COR-L47 (cell line): ENCODE data around the gene ESR2.

Experiments
- DNase-seq: peaks from one replicate; lab custom pipeline; 2025; lab: John Stamatoyannopoulos, UW

ESR2 gene

GRCh38 chr14:64266239-64266638, 27.9 kb downstream of the ESR2 start:
- DNase-seq = no peak

DNA sequence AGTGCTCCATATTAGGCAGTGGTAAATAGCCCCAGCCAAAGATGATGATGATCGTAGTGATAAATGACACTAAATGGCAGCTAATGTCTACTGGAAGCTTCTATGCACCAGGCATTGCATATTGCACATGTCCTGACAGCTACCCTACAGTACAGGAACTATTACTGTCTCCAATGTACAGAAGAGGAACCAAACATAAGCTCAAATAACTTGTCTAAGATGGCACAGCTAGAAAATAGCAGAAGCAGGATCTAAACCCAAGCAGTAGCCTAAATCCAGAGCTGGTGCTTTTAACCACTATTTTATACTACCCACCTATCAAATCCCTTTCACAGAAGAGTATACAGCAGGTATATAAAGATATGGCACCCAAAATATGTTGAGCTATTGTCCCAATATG, 28.9 kb downstream of the ESR2 start:
- no peak for DNase-seq

- no peak for DNase-seq
These were observed 33.8 kb downstream of the ESR2 start for GRCh38 chr14:64260418-64260817.

DNA sequence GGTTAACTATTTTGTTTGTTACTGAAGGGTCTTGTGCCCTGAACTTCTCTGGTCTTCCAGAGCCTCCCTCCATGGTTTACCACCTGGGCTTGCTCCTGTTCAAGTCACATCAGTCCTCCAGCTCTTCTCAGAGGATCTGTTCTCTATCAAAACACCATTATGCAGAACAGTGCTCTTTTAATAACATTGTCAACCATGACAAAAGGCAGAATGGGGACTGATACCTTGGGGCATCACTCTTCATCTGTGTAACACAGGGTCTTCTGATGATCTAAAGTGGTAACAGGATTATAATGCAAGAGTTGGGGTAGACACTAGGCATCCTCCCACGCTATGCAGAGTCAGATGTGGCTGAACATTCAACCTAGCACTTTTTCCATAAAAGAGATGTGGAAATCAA, 38.4 kb downstream of the ESR2 start:
- no peak for DNase-seq

- DNase-seq = no peak
These were observed 40.5 kb downstream of the ESR2 start for GRCh38 chr14:64253672-64254071.

DNA sequence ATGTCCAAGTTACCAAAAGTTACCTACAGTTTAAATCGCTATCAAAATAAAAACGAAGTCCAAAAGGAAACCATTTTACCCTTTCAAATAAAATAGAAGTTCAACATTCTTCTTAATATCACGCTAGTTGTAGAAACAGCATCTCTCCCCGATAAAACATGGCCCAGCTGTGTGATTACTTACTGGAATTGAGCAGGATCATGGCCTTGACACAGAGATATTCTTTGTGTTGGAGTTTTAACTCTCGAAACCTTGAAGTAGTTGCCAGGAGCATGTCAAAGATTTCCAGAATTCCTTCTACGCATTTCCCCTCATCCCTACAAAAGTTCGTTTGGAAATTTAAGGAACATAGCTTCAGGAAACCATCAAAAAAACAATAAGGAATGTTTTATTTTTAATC, 44.8 kb downstream of the ESR2 start:
- DNase-seq = no peak

- no peak for DNase-seq
These were observed 45.5 kb downstream of the ESR2 start for GRCh38 chr14:64248689-64249088.

GRCh38 chr14:64247195-64247594, 47.0 kb downstream of the ESR2 start:
- DNase-seq = no peak

GRCh38 chr14:64246688-64247087, 47.5 kb downstream of the ESR2 start:
- DNase-seq = no peak

DNA sequence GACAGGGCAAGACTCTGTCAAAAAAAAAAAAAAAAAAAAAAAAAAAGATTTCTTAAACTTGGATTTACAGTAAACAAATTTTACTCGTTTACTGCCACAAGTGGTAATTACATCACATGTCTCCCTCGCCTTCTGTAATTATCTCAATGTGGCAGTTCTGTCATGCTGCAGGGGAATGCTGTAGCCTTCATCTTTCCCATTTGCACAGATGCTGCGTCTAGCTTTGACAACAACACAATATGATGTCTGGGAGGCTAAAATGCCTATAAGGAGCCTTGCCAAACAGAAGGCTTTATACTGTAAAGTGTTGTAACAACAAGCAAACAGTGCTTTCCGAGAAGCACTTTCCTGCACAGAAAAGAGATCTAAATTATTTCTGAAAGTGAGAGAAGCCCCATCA, 48.7 kb downstream of the ESR2 start:
- no peak for DNase-seq

DNA sequence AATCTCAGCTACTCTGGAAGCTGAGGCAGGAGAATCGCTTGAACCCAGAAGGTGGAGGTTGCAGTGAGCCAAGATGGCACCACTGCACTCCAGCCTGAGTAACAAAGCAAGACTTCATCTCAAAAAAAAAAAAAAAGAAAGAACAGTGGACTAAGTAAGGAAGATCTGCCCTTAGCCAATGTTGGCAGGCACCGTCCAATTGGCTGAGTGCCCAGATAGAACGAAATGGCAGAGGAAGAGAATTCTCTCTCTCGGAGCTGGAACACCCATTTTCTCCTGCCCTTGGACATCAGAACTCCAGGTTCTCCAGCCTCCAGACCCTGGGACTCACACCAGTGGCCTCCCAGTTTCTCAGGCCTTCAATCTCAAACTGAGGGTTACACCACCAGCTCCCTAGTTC, 49.9 kb downstream of the ESR2 start:
- DNase-seq = no peak

- DNase-seq = no peak
These were observed 55.5 kb downstream of the ESR2 start for GRCh38 chr14:64238631-64239030.

DNA sequence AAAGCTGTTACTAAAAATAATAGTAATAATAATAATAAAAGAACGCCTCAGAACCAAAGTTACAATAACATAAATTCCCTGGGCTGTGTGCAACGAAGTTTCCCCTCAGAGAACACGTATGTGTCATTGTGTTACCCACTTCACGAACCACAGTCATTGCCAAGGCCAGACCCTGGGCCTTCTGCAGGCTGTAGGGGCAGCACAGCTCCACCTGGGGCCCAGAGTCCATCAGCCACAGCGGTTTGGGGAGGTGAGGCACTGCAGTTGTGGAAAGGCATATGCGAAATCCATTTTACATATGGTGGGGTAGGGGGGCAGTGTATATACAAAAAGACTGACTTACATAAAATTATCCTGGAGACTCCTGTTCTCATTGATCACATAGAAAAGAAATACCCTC, 56.1 kb downstream of the ESR2 start:
- DNase-seq = no peak

GRCh38 chr14:64235652-64236640, 58.2 kb downstream of the ESR2 start:
- DNase-seq = no peak

GRCh38 chr14:64234877-64235651, 59.1 kb downstream of the ESR2 start:
- DNase-seq = peak; percentile 75

GRCh38 chr14:64233531-64234190, 60.5 kb downstream of the ESR2 start:
- DNase-seq = no peak

DNA sequence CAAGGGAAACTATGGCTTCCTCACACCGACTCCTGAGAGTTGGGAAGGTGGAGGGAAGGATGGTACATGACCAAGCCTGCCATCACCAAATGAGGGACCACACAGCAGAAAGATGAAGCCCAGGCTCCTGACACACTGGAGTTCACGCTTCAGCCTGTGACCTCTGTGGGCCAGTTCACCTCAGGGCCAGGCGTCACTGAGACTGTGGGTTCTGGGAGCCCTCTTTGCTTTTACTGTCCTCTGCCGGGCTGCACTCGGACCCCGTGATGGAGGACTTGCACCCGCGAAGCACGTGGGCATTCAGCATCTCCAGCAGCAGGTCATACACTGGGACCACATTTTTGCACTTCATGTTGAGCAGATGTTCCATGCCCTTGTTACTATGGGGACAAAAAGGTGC, 61.2 kb downstream of the ESR2 start:
- no peak for DNase-seq

- DNase-seq = no peak
These were observed 61.9 kb downstream of the ESR2 start for GRCh38 chr14:64232095-64232838.

DNA sequence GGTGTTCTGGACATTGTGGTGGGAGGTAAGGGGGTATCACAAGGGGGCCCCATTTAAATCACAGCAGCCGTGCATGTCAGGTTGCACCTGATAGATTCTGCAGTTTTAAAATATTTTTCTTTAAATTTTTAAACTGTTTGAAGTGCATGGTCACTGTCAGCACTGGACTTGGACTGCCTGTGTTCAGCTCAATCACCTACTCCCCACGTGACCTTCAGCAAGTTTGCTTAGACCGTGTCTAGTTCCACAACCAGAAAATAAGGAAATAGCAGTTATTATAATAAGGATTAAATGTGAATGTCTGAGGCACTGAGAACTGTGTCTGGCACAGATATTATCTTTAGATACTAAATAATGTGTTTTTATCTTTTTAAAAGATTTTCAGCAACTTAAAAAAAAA, 64.7 kb downstream of the ESR2 start:
- DNase-seq = no peak

DNA sequence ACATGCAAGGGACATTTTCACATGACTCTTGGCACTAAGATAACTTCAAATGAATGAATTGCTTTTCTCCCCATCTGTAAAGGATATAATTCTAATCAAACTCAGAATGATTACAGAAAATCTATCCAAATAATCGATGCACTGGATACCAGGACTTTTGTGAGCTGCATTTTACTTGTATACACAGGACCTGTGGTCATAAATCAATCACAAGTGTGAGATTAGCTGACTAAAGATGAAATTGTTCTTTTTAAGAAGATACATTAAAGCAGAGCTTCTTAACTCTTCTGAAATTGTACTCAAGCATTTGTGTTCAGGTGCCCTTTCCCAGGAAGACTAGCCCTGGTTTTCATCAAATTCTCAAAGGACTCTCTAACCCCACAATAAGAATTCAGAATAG, 66.3 kb downstream of the ESR2 start:
- no peak for DNase-seq

GRCh38 chr14:64225151-64225757, 68.9 kb downstream of the ESR2 start:
- no peak for DNase-seq
